Measurements from ENCODE around the gene PCDHB3.

DNA sequence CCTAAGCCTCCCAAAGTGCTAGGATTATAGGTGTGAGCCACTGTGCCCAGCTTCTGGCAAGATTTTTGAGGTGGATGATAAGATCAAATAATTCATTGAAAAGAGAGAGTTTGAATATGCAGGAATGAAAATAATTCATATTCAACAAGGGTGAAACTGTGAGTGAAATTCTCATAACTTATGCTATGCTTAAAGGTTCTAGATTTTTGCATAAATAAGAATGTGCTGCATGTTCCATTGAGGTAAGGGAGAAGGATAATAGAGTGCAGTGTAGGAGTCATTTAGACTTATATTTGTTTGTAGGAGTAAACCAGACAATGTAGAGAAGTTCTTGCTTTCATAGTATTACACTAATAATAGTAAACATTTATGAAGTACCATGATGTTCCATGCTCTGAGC lies 18.0 kb upstream of the PCDHB3 start:
- TF ChIP-seq, protein P1, sequence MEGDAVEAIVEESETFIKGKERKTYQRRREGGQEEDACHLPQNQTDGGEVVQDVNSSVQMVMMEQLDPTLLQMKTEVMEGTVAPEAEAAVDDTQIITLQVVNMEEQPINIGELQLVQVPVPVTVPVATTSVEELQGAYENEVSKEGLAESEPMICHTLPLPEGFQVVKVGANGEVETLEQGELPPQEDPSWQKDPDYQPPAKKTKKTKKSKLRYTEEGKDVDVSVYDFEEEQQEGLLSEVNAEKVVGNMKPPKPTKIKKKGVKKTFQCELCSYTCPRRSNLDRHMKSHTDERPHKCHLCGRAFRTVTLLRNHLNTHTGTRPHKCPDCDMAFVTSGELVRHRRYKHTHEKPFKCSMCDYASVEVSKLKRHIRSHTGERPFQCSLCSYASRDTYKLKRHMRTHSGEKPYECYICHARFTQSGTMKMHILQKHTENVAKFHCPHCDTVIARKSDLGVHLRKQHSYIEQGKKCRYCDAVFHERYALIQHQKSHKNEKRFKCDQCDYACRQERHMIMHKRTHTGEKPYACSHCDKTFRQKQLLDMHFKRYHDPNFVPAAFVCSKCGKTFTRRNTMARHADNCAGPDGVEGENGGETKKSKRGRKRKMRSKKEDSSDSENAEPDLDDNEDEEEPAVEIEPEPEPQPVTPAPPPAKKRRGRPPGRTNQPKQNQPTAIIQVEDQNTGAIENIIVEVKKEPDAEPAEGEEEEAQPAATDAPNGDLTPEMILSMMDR (IDR thresholded peaks at IDR 0.05; ENCODE audit: extremely low read depth in 1 of 2, insufficient read depth in 1 of 2, low read depth in 1 of 2, low read length in 2 of 2) = no peak
- TF ChIP-seq POLR2A (IDR thresholded peaks at IDR 0.05; ENCODE audit: low read depth, low read length) (no peak), EZH2 (IDR thresholded peaks at IDR 0.05; ENCODE audit: borderline replicate concordance, low read depth, low read length, severe bottlenecking) (no peak), FOS (IDR thresholded peaks at IDR 0.05; ENCODE audit: borderline replicate concordance, insufficient read depth, low read length) (no peak)

Measured in endothelial cell of umbilical vein (primary cell).